Esophagus squamous epithelium (tissue), 5 donors: ENCODE data around the gene ANKRD60. TPM values are rescaled to one million over a fixed set of nuclear protein-coding genes. Genes with fewer than 3 reads are reported as not detected.

ENCODE experiments used
- DNase-seq: peaks from one replicate; lab custom pipeline; 2025; lab: John Stamatoyannopoulos, UW
- H3K27ac ChIP-seq, 4 donors: fragments of 200-600 bp; sonication (generic); one replicate each; pipeline ENCODE4 v1.5.1; 2016 to 2019; ENCODE audit warnings: mild to moderate bottlenecking in 1 of 4
- H3K27me3 ChIP-seq, 4 donors: fragments of 200-600 bp; sonication (generic); 1 replicate in 3 of 4; 2 replicates in 1 of 4; pipeline versions ENCODE4 v1.5.1 to v1.6.0; 2017 to 2021; ENCODE audit warnings: antibody characterized with exemption in 1 of 4
- H3K36me3 ChIP-seq, 3 donors: fragments of 200-600 bp; sonication (generic); one replicate each; pipeline ENCODE4 v1.5.1; 2016 to 2019
- H3K4me1 ChIP-seq, 3 donors: fragments of 200-600 bp; sonication (generic); one replicate each; pipeline ENCODE4 v1.5.1; 2017 to 2019
- H3K4me3 ChIP-seq, 4 donors: fragments of 200-600 bp; sonication (generic); 1 replicate in 3 of 4; 2 replicates in 1 of 4; pipeline ENCODE4 v1.5.1; 2016 to 2019; ENCODE audit warnings: mild to moderate bottlenecking in 2 of 4, moderate library complexity in 1 of 4
- H3K9me3 ChIP-seq, 3 donors: fragments of 200-600 bp; sonication (generic); one replicate each; pipeline ENCODE4 v1.5.1; 2016 to 2019
- CTCF ChIP-seq, 6 experiments: fragments of 450-650 bp in 4 of 6; fragments of 200-600 bp in 2 of 6; sonication (generic) in 2 of 6; IDR thresholded peaks; one replicate each; pipeline ENCODE4 v1.5.1; 2016 to 2019; ENCODE audit warnings: antibody characterized with exemption in 6 of 6, mild to moderate bottlenecking in 4 of 6, moderate library complexity in 4 of 6
- POLR2A ChIP-seq, 4 donors: fragments of 450-650 bp; IDR thresholded peaks; one replicate each; pipeline ENCODE4 v1.6.1; 2017; ENCODE audit warnings: antibody characterized with exemption in 4 of 4, mild to moderate bottlenecking in 4 of 4, moderate library complexity in 3 of 4
- WGBS, 2 donors: methylation state at CpG; one replicate each; pipeline ENCODE4 v1.1.5; 2018; 5-methylcytosine and 5-hydroxymethylcytosine counted together
- intact Hi-C: fragments of 100-400 bp; cut with DNase I; formaldehyde crosslinking; loops from one replicate; pipeline ENCODE4 v1.15.0; 2022
- total RNA-seq, 4 donors: library from RNA; depleted of rRNA; stranded (reverse); fragments of >200 nt; gene quantifications; one replicate each; pipeline ENCODE4 v1.1.0, GENCODE V29; 2016
- donor health status: DM: yes; HTN: yes; CAD: no.

ANKRD60 gene
- total RNA-seq, 4 donors from 2014 or later = not detected

GRCh38 chr20:58201616-58202015, 26.8 kb downstream of the ANKRD60 start:
- H3K9me3 ChIP-seq = no peaks in the 10 kb centered on the region
- peaks cover 0 to 7% (median 0%) of the 10 kb centered on the region in 4 donors for H3K27me3 ChIP-seq
- no peak for TF ChIP-seq CTCF (IDR thresholded peaks at IDR 0.05)
- no peak for TF ChIP-seq POLR2A (IDR thresholded peaks at IDR 0.05)
- H3K4me3 ChIP-seq = no peak overlapping the region
- DNase-seq = no peak
- WGBS, 2 donors = 73 to 74% methylated on average over 9 of the region's 9 CpGs
- no peaks in the 10 kb centered on the region for H3K4me1 ChIP-seq
- no peak overlapping the region for H3K27ac ChIP-seq
- intact Hi-C loops = loop anchor here (10.0 kb wide), 1 partner anchor 677 kb away; the partner anchor contains the start of gene CTCFL
- no peaks in the 10 kb centered on the region for H3K36me3 ChIP-seq

DNA sequence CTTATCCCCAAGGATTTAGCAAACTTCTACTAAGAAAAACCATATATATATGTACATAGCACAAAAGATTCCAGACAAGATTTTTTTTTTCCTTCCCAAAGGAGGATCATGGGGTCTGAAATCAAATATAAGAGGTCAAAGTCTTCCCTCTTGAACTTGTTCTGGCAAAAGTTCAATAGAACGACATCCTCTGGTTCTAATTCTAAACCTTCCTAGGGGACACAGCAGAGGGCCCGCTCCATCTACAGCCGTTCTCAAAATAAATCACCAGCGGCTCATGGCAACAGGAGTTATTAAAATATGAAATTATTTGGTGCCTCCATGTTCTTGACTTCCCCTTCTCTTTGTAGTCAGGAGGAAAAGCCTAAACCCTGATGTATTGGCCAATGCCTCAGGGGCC, 29.0 kb downstream of the ANKRD60 start:
- peaks cover 0 to 7% (median 0%) of the 10 kb centered on the region in 4 donors for H3K27me3 ChIP-seq
- H3K4me1 ChIP-seq = no peaks in the 10 kb centered on the region
- H3K36me3 ChIP-seq = no peaks in the 10 kb centered on the region
- WGBS, 2 donors = 66 to 76% methylated on average over 4 of the region's 4 CpGs
- H3K4me3 ChIP-seq = no peak overlapping the region
- DNase-seq = no peak
- no peak for TF ChIP-seq CTCF (IDR thresholded peaks at IDR 0.05)
- TF ChIP-seq POLR2A (IDR thresholded peaks at IDR 0.05) = no peak
- H3K9me3 ChIP-seq = no peaks in the 10 kb centered on the region
- intact Hi-C loops = no loop called here
- H3K27ac ChIP-seq = peak overlapping the region in 1 of 4 donors; percentile 21

GRCh38 chr20:58198901-58199355, 29.5 kb downstream of the ANKRD60 start:
- Histone ChIP-seq H3K4me1 (no peaks in the 10 kb centered on the region), H3K9me3 (no peaks in the 10 kb centered on the region), H3K36me3 (no peaks in the 10 kb centered on the region), H3K4me3 (no peak overlapping the region), H3K27me3 (peaks cover 0 to 7% (median 0%) of the 10 kb centered on the region in 4 donors), H3K27ac (no peak overlapping the region)
- 74 to 93% methylated on average over 6 of the region's 9 CpGs for WGBS, 2 donors
- intact Hi-C loops = no loop called here
- DNase-seq = no peak
- no peak for TF ChIP-seq POLR2A (IDR thresholded peaks at IDR 0.05)
- TF ChIP-seq CTCF (IDR thresholded peaks at IDR 0.05) = no peak

DNA sequence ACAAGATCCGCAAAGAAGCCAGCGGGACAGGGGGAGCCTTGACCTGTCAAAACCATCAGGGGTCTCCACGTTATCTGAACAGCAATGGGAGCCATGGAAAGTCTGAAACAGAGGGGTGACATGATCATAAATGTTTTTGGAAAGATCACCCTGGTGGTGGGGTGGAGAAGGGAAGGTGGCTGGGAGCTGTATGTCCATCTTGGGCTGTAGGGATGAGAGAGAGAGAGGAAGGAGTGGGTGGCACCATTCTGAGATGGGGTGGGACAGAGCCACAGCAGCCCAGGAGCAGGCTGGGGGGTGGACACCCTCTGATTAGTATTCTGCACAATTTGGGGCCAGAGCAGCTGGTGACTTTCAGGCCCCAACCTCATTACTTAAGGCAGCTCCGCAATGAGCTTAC, 30.1 kb downstream of the ANKRD60 start:
- intact Hi-C loops = no loop called here

GRCh38 chr20:58197185-58197469, 31.3 kb downstream of the ANKRD60 start:
- intact Hi-C loops = no loop called here
- H3K27ac ChIP-seq = no peak overlapping the region
- no peaks in the 10 kb centered on the region for H3K36me3 ChIP-seq
- DNase-seq = no peak
- no peaks in the 10 kb centered on the region for H3K9me3 ChIP-seq
- H3K27me3 ChIP-seq = peaks cover 0 to 13% (median 0%) of the 10 kb centered on the region in 4 donors
- no peak overlapping the region for H3K4me3 ChIP-seq
- 74 to 87% methylated on average over 4 to 8 of the region's 8 CpGs for WGBS, 2 donors
- no peaks in the 10 kb centered on the region for H3K4me1 ChIP-seq
- no peak for TF ChIP-seq POLR2A (IDR thresholded peaks at IDR 0.05)
- no peak for TF ChIP-seq CTCF (IDR thresholded peaks at IDR 0.05)

More for the DNA sequence above, 30.1 kb downstream of the ANKRD60 start:
- no peak for DNase-seq
- 72 to 77% methylated on average over 4 of the region's 4 CpGs for WGBS, 2 donors
- Histone ChIP-seq H3K27me3 (peaks cover 0 to 2% (median 0%) of the 10 kb centered on the region in 4 donors), H3K36me3 (no peaks in the 10 kb centered on the region), H3K9me3 (no peaks in the 10 kb centered on the region), H3K4me1 (no peaks in the 10 kb centered on the region), H3K27ac (no peak overlapping the region), H3K4me3 (no peak overlapping the region)
- TF ChIP-seq POLR2A (IDR thresholded peaks at IDR 0.05) (no peak), CTCF (IDR thresholded peaks at IDR 0.05) (no peak)
